ENCODE measurements around the gene SLC25A39. TPM values are rescaled to one million over a fixed set of nuclear protein-coding genes. Genes with fewer than 3 reads are reported as not detected.

SLC25A39 gene
- total RNA-seq, 2 donors from 2014 or later, result 72.6 to 154 TPM

GRCh38 chr17:44283344-44284023, 41.1 kb downstream of the SLC25A39 start:
- intact Hi-C loops (cut with DNase I), result no loop called here
- 75 to 80% methylated on average over 8 of the region's 8 CpGs for WGBS, 2 donors
- DNase-seq (no peak), ATAC-seq (no peak)
- H3K4me1 ChIP-seq, result peaks cover 11% of the 10 kb centered on the region
- no peak overlapping the region for H3K4me3 ChIP-seq
- no peak overlapping the region for H3K27ac ChIP-seq
- H3K36me3 ChIP-seq (replicated peaks in 1 of 2; ENCODE audit: insufficient read depth in 1 of 2, low read depth in 2 of 2), result no peaks in the 10 kb centered on the region
- H3K27me3 ChIP-seq, result no peaks in the 10 kb centered on the region
- no peak for TF ChIP-seq POLR2A (IDR thresholded peaks at IDR 0.05)
- no peak for TF ChIP-seq CTCF (IDR thresholded peaks at IDR 0.05)
- H3K9me3 ChIP-seq, result no peaks in the 10 kb centered on the region

GRCh38 chr17:44282264-44282663, 42.4 kb downstream of the SLC25A39 start:
- no peaks in the 10 kb centered on the region for H3K27me3 ChIP-seq
- no peak for DNase-seq
- ATAC-seq, result no peak
- TF ChIP-seq CTCF (IDR thresholded peaks at IDR 0.05) (no peak), POLR2A (IDR thresholded peaks at IDR 0.05) (no peak)
- WGBS, 2 donors, result 61 to 69% methylated on average over 2 to 3 of the region's 3 CpGs
- no peaks in the 10 kb centered on the region for H3K9me3 ChIP-seq
- no peak overlapping the region for H3K4me3 ChIP-seq
- H3K36me3 ChIP-seq (replicated peaks in 1 of 2; ENCODE audit: insufficient read depth in 1 of 2, low read depth in 2 of 2), result no peaks in the 10 kb centered on the region
- H3K27ac ChIP-seq, result no peak overlapping the region
- peaks cover 11% of the 10 kb centered on the region for H3K4me1 ChIP-seq
- intact Hi-C loops (cut with DNase I), result no loop called here

- TF ChIP-seq CTCF (IDR thresholded peaks at IDR 0.05), result no peak
- no peak for TF ChIP-seq POLR2A (IDR thresholded peaks at IDR 0.05)
- ATAC-seq, result no peak
- no peak overlapping the region for H3K4me3 ChIP-seq
- H3K36me3 ChIP-seq (replicated peaks in 1 of 2; ENCODE audit: insufficient read depth in 1 of 2, low read depth in 2 of 2), result no peaks in the 10 kb centered on the region
- WGBS, 2 donors, result 93 to 94% methylated on average over 2 of the region's 2 CpGs
- DNase-seq, result no peak
- H3K9me3 ChIP-seq, result no peaks in the 10 kb centered on the region
- H3K4me1 ChIP-seq, result peaks cover 11% of the 10 kb centered on the region
- H3K27ac ChIP-seq, result no peak overlapping the region
- no peaks in the 10 kb centered on the region for H3K27me3 ChIP-seq
- intact Hi-C loops (cut with DNase I), result no loop called here
Measured at GRCh38 chr17:44281570-44281969, 43.1 kb downstream of the SLC25A39 start.

- Histone ChIP-seq H3K27me3 (no peaks in the 10 kb centered on the region), H3K36me3 (replicated peaks in 1 of 2; ENCODE audit: insufficient read depth in 1 of 2, low read depth in 2 of 2) (no peaks in the 10 kb centered on the region), H3K27ac (peak overlapping the region in 2 of 4 donors; percentile 69 to 75), H3K4me3 (no peak overlapping the region), H3K4me1 (peaks cover 11% of the 10 kb centered on the region), H3K9me3 (no peaks in the 10 kb centered on the region)
- DNase-seq, result no peak
- intact Hi-C loops (cut with DNase I), result no loop called here
- 78 to 91% methylated on average over 7 to 12 of the region's 12 CpGs for WGBS, 2 donors
- ATAC-seq, result no peak
- TF ChIP-seq CTCF (IDR thresholded peaks at IDR 0.05), result no peak
- TF ChIP-seq POLR2A (IDR thresholded peaks at IDR 0.05), result no peak
Measured at GRCh38 chr17:44280392-44280937, 44.2 kb downstream of the SLC25A39 start.

Data from body of pancreas (tissue), 4 donors.